Right lung (tissue), 5 donors: Measurements from ENCODE around the gene CTNNA1. TPM values are rescaled to one million over a fixed set of nuclear protein-coding genes. Genes with fewer than 3 reads are reported as not detected.
A peak's percentile ranks its signal among the peaks of the same experiment; 100 is the strongest.
"Not testable (repeated sequence)": the region's sequence is repeated elsewhere in the genome, so short reads cannot be mapped to it uniquely, and the experiment has no call there.

Experiments
- DNase-seq, 2 donors: peaks; one replicate each; pipeline ENCODE4 v3.0.0-alpha.2; 2013
- polyA plus RNA-seq, 5 donors: library from polyadenylated mRNA; unstranded; fragments of 120-200 nt; gene quantifications; one replicate each; pipeline versions ENCODE4 v1.2.1 to v1.2.3, GENCODE V29; 2013; ENCODE audit warnings: inconsistent platforms in 1 of 5, low replicate concordance in 1 of 5; ENCODE audit not compliant: insufficient read length in 5 of 5, insufficient read depth in 1 of 5

The CTNNA1 gene
- polyA plus RNA-seq, 5 donors = 294 to 386 (median 345) TPM

DNA sequence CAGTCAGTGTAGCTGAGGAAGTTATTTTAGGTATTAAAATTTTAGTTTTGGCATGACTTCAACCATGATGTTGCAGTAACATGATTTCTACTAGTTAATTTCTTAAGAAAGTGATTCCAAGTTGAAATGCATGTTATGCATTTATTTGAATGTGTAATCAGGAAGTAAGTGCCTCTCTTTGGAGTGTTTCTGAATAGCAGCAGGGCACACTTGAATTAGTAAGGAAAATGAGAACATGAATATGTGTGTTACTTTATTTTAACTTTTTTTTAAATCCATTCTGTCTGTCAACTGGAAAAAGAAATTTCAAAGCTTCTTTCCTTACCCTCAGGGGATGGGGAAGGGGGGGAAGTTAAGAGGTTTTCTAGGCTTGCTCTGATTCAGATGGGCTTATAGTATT is 40.4 kb downstream of the CTNNA1 start:
- peak in 1 of 2 donors; percentile 11 for DNase-seq

DNA sequence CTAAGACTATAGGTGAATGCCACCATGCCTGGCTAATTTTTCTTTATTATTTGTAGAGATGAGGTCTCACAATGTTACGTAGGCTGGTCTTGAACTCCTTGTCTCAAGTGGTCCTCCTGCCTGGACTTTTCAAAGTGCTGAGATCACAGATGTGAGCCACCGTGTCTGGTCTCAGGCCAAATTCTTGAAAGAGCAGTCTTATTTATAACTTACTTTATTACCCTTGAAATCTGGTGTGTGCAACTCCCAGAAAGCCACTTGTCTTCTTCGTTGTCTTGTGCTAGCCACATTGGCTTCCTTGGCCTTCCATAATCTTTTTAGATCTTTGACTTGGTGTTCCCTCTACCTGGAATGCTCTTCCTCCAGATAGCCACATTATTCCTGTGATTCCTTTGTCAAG is 50.1 kb downstream of the CTNNA1 start:
- no peak for DNase-seq

DNA sequence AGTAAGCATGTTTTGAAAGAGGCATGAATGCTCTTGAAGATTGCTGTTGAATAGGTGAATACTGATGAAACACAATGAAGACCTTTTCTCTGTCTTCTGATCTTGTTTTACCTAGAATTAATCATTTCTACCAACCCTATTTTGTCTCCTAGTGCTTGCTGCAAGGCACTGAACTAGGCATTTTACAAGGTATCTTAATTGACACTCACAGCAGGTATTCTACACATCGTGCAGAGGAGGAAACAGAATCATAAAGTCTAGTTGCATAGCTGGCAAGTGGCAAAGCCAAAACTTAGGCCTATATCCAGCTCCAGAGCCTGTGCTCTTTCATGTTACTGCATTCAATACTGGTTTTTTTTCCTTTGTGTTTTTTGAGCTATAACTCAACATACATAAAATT is 50.7 kb downstream of the CTNNA1 start:
- DNase-seq = no peak

DNA sequence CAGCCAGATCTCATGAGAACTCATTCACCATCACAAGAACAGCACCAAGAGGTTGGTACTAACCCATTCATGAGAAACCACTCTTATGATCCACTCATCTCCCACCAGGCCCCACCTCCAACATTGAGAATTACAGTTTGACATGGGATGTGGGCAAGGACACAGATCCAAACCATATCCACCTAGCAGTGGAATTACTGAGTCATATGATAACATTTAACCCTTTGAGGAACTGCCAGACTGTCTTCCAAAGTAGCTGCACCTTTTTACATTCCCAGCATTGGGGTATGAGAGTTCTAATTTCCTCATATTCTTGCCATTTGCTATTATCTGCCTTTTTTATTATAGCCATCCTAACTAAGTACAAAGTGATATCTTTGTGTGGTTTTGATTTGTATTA is 51.9 kb downstream of the CTNNA1 start:
- DNase-seq = no peak

DNA sequence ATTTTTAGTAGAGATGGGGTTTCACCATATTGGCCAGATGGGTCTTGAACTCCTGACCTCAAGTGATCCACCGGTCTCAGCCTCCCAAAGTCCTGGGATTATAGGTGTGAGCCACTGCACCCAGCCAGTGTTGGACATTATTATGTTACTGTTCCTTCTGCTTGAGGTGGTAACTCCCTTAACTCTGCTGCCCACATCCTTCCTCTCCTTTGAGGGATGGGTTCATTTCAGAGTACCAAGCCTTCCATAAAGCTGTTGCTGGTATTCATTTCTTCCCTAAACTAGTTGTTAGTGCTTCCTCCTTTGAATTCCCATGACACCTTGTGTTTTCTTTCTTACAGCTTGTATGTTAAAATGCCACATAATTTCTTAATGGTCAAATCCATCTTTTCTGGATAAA is 54.0 kb downstream of the CTNNA1 start:
- no peak for DNase-seq

DNA sequence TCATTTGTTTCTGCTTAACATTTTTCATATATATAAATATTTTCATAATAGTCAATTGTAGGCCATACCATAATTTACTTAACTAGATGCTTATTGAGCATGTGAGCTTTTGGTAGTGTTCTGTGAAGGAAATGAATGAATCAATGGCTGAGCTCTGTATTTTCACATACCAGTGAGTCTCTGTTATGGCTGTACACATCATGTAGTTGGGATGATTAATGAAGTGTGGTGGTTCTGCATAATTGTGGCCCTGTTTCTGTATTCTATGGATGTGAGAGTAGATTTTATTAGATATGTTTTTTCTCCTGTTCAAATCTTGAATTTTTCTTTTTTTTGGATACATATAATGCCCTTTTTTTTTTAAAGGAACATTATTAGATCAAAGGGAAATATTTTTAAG is 56.2 kb downstream of the CTNNA1 start:
- no peak for DNase-seq

DNA sequence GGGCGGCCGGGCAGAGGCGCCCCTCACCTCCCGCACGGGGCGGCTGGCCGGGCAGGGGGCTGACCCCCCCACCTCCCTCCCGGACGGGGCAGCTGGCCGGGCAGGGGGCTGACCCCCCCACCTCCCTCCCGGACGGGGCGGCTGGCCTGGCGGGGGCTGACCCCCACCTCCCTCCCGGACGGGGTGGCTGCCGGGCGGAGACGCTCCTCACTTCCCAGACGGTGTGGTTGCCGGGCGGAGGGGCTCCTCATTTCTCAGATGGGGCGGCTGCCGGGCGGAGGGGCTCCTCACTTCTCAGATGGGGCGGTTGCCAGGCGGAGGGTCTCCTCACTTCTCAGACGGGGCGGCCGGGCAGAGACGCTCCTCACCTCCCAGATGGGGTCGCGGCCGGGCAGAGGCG is 57.6 kb downstream of the CTNNA1 start:
- not testable (repeated sequence) for DNase-seq

DNA sequence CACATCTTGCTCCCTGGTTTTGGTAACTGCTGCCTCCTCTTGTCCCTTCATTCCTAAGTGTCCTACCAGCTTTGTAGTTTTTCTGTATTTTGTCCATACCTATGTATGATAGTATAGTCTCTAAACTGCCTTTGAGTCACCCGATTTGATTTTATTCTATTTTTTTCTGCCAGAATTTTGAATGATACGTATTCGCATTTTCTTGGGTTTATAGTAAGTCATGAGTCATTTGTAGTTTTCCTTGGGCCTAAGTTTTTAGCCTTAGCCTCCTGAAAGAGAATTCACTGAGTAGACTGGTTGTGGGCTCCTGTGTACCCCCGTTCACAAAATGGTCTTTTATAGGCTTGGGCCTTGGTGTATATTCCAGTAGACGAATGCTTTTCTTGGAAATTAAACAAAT is 62.3 kb downstream of the CTNNA1 start:
- DNase-seq = no peak

DNA sequence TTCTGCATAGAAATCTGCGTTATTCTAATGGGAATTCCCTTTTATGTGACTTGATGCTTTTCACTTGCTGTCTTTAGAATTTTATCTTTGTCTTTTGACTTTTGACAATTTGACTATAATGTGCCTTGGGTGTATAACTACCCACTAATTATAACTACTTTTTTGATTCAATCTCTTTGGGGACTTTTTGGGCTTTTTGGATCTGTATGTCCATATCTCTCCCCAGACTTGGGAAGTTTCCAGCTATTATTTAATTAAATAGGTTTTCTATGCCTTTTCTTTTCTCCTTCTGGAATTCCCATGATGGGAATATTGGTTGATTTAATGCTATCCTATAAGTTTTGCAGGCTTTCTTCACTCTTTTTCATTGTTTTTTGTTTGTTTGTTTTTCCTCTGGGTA is 64.0 kb downstream of the CTNNA1 start:
- no peak for DNase-seq

DNA sequence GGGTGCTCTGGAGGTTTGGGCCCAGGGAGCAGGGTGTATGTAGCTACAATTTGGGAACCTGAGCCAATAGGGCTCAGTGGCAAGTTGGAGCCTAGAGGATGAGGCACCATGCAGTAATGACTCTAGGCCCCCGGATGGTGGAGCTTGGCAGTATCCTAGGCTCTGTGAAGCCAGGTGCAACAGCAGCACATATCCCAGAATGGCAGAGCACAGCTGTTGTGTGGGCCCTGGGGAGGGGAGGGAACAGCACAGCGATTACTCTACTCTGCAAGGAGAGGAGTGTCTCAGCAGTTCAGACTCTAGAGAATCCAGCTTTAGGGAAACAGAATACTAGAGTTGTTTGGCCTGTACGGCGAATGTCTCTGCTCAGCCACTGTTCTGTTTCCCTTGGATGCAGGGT is 65.9 kb downstream of the CTNNA1 start:
- no peak for DNase-seq

DNA sequence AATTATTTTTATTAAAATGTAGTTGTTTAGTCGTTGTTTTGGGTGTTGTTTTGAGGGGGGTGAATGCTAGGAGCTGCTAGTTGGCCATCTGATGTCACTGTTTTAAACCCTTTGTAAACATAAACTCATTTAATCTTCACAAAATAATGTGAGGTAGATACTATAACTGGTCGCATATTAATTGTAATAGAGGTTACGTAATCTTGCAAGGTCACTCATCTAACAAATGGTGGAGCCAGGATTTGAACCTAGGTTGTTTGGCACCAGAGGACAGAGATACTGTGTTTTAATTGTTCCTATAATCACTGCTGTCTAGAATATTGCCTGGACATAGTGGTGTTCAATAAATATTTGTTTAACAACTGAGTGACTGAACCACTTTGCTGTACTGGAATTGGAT is 67.5 kb downstream of the CTNNA1 start:
- no peak for DNase-seq

DNA sequence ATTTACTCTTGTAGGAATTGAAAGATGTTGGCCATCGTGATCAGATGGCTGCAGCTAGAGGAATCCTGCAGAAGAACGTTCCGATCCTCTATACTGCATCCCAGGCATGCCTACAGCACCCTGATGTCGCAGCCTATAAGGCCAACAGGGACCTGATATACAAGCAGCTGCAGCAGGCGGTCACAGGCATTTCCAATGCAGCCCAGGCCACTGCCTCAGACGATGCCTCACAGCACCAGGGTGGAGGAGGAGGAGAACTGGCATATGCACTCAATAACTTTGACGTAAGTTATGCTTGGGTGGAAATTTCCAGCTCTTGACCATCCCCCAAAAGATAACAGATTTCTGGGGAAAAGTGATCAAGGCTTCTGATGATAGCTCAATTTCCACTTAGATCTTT is 71.3 kb downstream of the CTNNA1 start:
- no peak for DNase-seq

DNA sequence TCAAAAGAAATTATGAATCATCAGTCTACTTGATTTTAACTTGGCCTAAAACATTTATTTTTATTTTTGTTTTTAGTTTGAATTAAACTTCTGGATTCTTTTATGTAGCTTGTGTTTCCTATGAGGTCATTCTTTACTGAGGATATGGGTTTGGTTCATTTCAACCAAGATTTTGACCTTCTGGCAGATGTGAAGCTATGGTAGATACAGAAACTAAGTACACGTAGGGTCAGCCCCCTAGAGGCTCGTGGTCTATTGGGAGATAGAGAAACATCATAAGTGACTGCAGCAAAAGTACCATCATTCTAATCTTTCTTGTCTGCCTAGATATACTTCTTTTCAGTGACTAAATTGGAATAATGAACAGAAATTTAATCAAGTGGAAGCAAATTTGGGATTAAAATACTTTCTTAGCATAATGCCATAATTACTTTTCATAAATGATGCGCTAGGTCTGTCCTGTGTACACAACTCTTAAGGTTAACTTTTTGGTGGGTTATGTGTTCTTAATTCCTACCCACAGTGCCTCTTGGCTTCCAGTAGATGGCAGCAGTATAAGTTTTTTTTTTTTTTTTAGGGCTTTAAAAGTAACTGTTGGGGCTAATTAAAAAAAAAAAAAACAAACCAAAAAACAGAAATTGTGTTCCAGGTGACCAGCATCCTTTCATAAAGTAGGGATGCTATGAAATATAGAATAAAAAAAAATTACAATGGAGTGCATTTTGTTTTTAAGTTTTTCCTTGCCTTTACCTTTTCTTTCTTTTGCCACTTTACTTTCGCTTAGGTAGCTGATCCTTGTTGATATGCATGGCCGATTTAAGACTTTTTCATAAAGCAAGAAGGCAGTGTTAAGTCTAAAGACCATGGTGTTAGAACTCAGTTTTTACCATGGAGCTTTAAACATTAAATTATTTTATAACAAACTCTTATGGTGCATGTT is 72.0 kb downstream of the CTNNA1 start:
- DNase-seq = no peak

DNA sequence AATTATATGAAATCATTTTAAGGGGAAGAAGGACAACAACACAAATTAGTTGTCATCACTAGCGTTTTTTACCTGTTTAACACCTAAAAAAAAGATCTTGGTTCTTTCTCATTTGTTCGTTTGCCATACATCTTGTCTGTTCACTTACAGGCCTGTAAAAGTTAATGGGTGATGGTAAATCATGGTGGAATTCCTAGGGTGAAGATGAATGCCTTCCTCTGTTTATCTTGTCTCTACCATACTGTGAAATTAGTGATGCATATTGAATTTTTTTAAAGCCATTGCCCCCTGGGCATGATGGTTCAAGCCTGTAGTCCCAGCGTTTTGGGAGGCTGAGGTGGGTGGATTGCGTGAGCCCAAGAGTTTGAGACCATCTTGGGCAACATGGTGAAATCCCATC is 75.3 kb downstream of the CTNNA1 start:
- DNase-seq = no peak

DNA sequence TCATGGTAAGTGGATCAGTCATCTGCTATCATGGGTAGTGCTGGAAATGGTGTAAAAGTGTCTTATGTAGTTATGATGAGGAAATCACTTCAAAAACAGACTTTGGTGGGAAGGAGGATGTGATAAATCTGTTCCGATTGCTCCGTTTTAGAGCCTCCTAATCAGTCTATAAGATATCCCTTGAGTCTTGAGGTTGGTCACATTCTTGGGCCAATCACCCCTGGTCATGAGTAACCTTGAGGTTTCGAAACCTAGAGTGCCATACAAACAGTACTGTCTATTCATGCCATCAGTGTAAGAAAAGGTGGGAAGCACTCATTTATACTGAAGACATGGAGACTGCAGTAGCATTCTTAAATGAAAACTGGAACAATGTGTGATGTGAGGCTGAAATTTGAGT is 76.1 kb downstream of the CTNNA1 start:
- no peak for DNase-seq

DNA sequence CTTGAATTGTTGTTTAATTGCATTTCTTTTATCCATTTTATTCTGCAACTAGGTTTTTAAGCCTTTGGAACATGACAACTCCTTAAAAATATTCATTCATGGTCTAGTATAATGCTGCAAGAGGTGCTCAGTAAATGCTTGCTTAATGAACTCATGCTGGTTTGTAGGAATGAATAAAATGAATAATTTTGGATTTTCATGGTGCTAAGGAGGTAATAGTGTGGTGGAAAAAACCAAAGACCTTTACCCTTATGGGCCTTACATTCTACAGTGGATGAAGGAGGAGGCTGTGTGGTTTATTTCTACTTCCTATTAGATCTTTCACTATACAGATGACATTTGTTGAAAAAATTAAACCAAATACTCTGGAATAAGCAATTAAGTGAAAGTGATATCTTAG is 78.5 kb downstream of the CTNNA1 start:
- no peak for DNase-seq

DNA sequence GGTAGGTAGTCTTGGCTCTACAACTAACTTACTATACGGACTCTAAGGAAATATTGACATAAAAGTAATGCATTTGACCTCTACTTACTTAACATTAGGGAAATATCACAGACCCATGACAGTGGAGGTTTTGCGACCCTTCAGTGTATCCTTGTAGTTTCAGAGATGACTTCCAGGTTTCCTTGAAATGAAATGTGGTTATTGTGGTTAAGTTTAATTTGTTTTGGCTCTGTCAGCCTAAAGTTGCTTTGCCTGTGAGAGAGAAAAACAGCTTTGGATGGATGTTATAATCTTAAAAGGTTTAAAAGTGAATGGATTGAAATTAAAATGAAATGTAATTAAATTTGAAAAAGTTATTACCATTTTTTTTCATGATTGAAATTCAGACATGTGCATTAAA is 79.0 kb downstream of the CTNNA1 start:
- DNase-seq = no peak

DNA sequence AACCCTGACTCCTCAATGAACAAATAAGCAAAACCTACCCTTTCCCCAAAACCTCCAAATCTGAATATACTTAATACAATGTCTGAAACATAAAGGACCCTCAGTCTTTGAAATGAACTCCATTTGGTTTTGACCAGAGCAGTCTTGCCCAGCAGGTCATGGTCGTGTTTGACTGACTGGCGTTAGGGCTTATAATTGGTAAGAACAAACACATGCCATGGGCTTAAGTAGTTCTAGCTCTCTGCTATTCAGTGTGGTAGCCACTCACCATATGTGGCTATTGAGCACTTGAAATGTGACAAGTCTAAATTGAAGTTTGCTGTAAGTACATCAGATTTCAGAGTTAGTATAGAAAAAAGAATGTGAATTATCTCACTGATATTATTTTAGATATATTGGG is 79.9 kb downstream of the CTNNA1 start:
- DNase-seq = no peak

DNA sequence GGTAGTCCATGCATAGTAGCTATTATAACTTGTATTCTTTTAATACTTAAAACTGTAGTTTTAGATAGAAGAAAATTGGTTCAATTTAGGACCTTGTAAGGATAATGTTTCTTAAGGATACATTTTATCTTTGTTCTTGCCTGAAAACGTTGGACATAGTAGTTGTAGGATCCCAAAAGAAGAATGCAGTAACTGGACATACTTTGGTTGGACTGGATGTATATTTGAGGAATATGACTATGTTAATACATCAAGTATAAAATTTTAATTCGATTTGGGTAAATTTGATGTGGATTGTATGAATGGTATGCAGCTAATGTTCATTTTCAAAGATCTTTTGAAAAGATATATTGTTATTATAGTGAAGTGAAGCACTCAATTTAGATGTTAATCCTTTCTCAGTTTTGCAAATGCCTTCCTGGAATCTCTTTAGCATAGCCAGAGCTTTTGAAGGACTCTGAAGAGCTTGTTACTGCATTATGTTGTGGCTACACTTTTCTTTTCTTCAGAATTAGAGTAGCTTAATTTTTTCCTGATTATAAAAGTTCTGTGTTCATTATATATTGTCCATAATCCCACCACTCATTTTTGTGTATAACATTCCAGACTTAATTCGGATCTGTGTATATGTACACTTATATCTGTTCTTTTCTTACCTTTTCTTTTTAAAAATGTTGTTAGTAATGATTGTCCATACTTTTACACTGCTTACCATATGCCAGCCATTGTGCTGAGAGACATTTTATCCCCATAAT is 80.7 kb downstream of the CTNNA1 start:
- DNase-seq = no peak

DNA sequence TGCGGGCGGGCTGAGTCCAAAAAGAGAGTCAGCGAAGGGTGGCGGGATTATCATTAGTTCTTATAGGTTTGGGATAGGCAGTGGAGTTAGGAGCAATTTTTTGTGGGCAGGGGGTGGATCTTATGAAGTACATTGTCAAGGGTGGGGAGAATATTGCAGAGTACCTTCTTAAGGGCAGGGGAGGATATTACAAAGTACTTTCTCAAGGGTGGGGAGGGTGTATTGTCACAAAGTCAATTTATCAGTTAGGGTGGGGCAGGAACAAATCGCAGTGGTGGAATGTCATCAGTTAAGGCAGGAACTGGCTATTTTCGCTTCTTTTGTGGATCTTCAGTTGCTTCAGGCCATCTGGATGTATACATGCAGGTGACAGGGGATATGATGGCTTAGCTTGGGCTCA is 81.6 kb downstream of the CTNNA1 start:
- DNase-seq = not testable (repeated sequence)

DNA sequence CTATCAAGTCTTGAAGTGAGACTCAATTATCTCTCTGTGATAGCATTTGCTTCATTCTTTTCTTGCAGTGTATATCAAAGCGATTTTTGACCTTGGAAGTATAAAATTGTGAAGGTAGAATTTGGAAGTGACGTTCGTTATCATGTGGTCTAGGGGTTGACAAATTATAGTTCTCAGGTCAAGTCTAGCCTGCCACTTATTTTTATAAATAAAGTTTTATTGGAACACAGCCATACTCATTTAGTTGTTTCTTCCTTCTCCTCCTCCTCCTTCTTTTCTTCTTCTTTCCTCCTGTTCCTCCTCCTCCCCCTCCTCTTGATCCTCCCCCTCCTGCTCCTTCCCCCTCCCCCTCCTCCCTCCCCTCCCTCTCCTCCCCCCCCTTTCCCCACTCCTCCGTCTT is 83.9 kb downstream of the CTNNA1 start:
- no peak for DNase-seq

DNA sequence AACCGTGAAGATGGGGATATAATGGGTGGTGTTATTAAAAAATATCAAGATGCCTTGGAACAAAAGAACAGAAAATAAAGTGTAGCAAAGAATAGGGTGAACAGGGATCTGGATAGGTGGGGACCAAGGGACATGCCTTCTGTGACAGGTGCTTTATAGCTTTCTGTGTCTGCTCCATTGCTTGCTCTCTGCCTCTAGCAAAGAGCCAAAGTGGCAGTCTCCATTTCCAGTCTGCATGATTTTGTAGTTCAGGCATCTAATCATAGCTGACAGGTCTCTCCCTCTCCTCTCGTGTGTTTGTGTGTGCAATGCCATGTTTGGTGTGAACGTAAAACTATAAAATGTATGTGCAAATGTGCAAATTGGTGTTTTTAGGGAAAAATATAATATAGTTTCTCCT is 86.9 kb downstream of the CTNNA1 start:
- no peak for DNase-seq

DNA sequence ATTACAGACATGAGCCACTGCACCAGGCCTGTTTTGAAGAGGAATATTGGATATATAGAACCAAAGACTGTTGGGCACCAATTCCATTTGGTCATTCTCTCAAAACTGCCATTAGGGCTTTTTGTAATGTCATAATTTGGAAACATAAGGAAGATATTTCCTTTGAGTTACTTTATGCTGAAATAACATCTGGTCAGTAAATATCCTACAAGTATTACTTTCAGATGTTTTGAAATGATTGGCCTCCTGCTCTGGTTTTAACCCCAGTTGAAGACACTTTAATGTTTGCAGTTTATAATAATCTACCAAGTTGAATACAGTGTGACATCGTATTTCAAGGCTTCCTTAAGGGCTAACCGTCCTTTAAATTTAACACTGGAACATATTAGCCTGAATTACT is 88.3 kb downstream of the CTNNA1 start:
- no peak for DNase-seq
